HG03103 (cell line): Measurements from ENCODE around the gene RNF224.
"Not testable (repeated sequence)": the region's sequence is repeated elsewhere in the genome, so short reads cannot be mapped to it uniquely, and the experiment has no call there.

Source experiments
- ATAC-seq: cut with Tn5 transposase; IDR thresholded peaks from one replicate; pipeline ENCODE4 v1.9.1; 2021; ENCODE audit warnings: low read depth; ENCODE audit not compliant: unreplicated experiment

Gene RNF224

GRCh38 chr9:137251490-137252268 is 24.4 kb downstream of the RNF224 start:
- ATAC-seq = no peak

GRCh38 chr9:137252555-137253506 is 25.5 kb downstream of the RNF224 start:
- ATAC-seq = no peak

- no peak for ATAC-seq
Observed at GRCh38 chr9:137253717-137254623, 26.7 kb downstream of the RNF224 start.

GRCh38 chr9:137254624-137255447 is 27.5 kb downstream of the RNF224 start, which contains the start of gene NELFB:
TSS of gene NELFB (plus strand) at chr9:137255327.
- ATAC-seq = peak; percentile 71

GRCh38 chr9:137255448-137256114 is 28.3 kb downstream of the RNF224 start:
- peak; percentile 10 for ATAC-seq

- ATAC-seq = no peak
Observed at GRCh38 chr9:137256362-137256761, 29.1 kb downstream of the RNF224 start.

- ATAC-seq = no peak
Observed at GRCh38 chr9:137256856-137257255, 29.6 kb downstream of the RNF224 start.

- not testable (repeated sequence) for ATAC-seq
Observed at GRCh38 chr9:137262173-137262908, 35.0 kb downstream of the RNF224 start.

GRCh38 chr9:137262909-137263285 is 35.6 kb downstream of the RNF224 start:
- no peak for ATAC-seq

GRCh38 chr9:137263506-137263905 is 36.2 kb downstream of the RNF224 start:
- no peak for ATAC-seq

- no peak for ATAC-seq
Observed at GRCh38 chr9:137264067-137264466, 36.8 kb downstream of the RNF224 start.

GRCh38 chr9:137265496-137266161 is 38.3 kb downstream of the RNF224 start:
- no peak for ATAC-seq

GRCh38 chr9:137266162-137266527 is 38.8 kb downstream of the RNF224 start:
- ATAC-seq = no peak

GRCh38 chr9:137266585-137267453 is 39.5 kb downstream of the RNF224 start:
- ATAC-seq = no peak

GRCh38 chr9:137267933-137268355 is 40.6 kb downstream of the RNF224 start:
- no peak for ATAC-seq

GRCh38 chr9:137268538-137269201 is 41.4 kb downstream of the RNF224 start:
- no peak for ATAC-seq
